OCI-LY1 (cell line): ENCODE results near the gene CRB2.

Experiments
- H2AFZ ChIP-seq: fragments of 200-600 bp; sonication (generic), shearing (Covaris generic); 2 replicates; pipeline ENCODE4 v1.6.0; 2014; ENCODE audit warnings: antibody characterized with exemption, mild to moderate bottlenecking, low read length
- H3F3A ChIP-seq: fragments of 200-600 bp; sonication (generic), shearing (Covaris generic); 2 replicates; pipeline ENCODE4 v1.6.0; 2014; ENCODE audit warnings: mild to moderate bottlenecking, antibody characterized with exemption, low read length, moderate library complexity; ENCODE audit not compliant: insufficient read depth
- H3K27ac ChIP-seq: fragments of 200-600 bp; sonication (generic); 2 replicates; pipeline ENCODE4 v1.5.1; 2014; ENCODE audit warnings: low read length, mixed run types, mild to moderate bottlenecking, low read depth; ENCODE audit not compliant: poor library complexity, severe bottlenecking
- H3K27me3 ChIP-seq: fragments of 200-600 bp; sonication (generic); 2 replicates; pipeline ENCODE4 v1.6.0; 2014; ENCODE audit warnings: antibody characterized with exemption, mild to moderate bottlenecking, low read length, moderate library complexity; ENCODE audit not compliant: insufficient read depth
- H3K36me3 ChIP-seq: fragments of 200-600 bp; sonication (generic); 2 replicates; pipeline ENCODE4 v1.6.1; 2014; ENCODE audit warnings: mild to moderate bottlenecking, antibody characterized with exemption, low read length, moderate library complexity, mixed read lengths; ENCODE audit not compliant: insufficient read depth
- H3K4me1 ChIP-seq: fragments of 200-600 bp; sonication (generic); 2 replicates; pipeline ENCODE4 v1.5.1; 2014; ENCODE audit warnings: mild to moderate bottlenecking, low read length, moderate library complexity; ENCODE audit not compliant: insufficient read depth, severe bottlenecking
- H3K4me2 ChIP-seq: fragments of 200-600 bp; sonication (generic), shearing (Covaris generic); 2 replicates; pipeline ENCODE4 v1.6.1; 2014; ENCODE audit warnings: low read length
- H3K4me3 ChIP-seq: fragments of 200-600 bp; sonication (generic); 2 replicates; pipeline ENCODE4 v1.5.1; 2014; ENCODE audit warnings: low read length, low read depth, mild to moderate bottlenecking, mixed read lengths; ENCODE audit not compliant: poor library complexity, severe bottlenecking
- H3K79me2 ChIP-seq: fragments of 200-600 bp; shearing (Covaris generic); 2 replicates; pipeline ENCODE4 v1.6.1; 2016; ENCODE audit warnings: mixed run types, low read length, mixed read lengths; ENCODE audit not compliant: insufficient read depth
- H3K9ac ChIP-seq: fragments of 200-600 bp; sonication (generic), shearing (Covaris generic); 2 replicates; pipeline ENCODE4 v1.6.1; 2014; ENCODE audit warnings: mild to moderate bottlenecking, low read length, mixed read lengths
- H3K9me2 ChIP-seq: fragments of 200-600 bp; sonication (generic), shearing (Covaris generic); 2 replicates; pipeline ENCODE4 v1.6.1; 2014; ENCODE audit warnings: low read depth, mild to moderate bottlenecking, low read length, mixed read lengths
- H3K9me3 ChIP-seq: fragments of 200-600 bp; shearing (Covaris generic); 2 replicates; pipeline ENCODE4 v1.6.1; 2014; ENCODE audit warnings: low read length, mixed read lengths
- H4K20me1 ChIP-seq: fragments of 200-600 bp; sonication (generic), shearing (Covaris generic); 2 replicates; pipeline ENCODE4 v1.6.0; 2016; ENCODE audit warnings: mild to moderate bottlenecking, low read length; ENCODE audit not compliant: insufficient read depth
- EZH2 ChIP-seq: fragments of 200-600 bp; sonication (generic), shearing (Covaris generic); IDR thresholded peaks from 2 replicates; pipeline ENCODE4 v1.8.0; 2017; ENCODE audit warnings: borderline replicate concordance, mixed run types, mild to moderate bottlenecking, antibody characterized with exemption, low read length, moderate library complexity, mixed read lengths
- TF ChIP-seq, protein P1 (sequence below): fragments of 200-600 bp; sonication (generic), shearing (Covaris generic); IDR thresholded peaks from 2 replicates; pipeline ENCODE4 v1.5.1; 2017; ENCODE audit warnings: mild to moderate bottlenecking, antibody characterized with exemption, low read length, moderate library complexity, mixed read lengths

CRB2 gene

DNA sequence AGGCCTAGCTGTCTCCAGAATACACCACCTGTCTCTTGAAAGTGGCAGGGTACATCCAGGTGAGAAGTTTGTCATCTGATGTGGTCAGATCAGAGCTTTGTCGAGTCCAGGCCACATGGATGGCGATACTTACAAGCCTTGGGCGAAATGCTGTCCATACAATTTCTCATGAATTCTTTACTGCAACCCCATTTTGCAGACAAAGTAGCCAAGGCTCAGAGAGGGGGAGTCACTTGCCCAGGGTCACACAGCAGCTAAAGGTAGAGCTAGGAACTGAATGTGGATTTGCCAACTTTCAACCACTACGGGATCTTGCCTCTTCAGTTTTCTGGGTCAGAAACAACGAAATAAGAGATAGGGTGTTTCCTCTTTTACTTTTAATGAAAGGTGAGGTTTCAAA, 35.2 kb downstream of the CRB2 start:
- Histone ChIP-seq H3K4me1 (no peaks in the 10 kb centered on the region), H4K20me1 (no peaks in the 10 kb centered on the region), H3K27ac (no peak overlapping the region), H3K9ac (no peak overlapping the region), H3K79me2 (no peaks in the 10 kb centered on the region), H2AFZ (no peak overlapping the region), H3K36me3 (no peaks in the 10 kb centered on the region), H3K9me2 (no peaks in the 10 kb centered on the region), H3K9me3 (0 out of 2 replicates have a peak, but pooled peaks cover 4% of the 10 kb centered on the region), H3K27me3 (no peaks in the 10 kb centered on the region; the same call in 1 of the 2 replicates), H3K4me3 (no peak overlapping the region), H3K4me2 (no peak overlapping the region), H3F3A (no peaks in the 10 kb centered on the region)
- TF ChIP-seq, protein P1, sequence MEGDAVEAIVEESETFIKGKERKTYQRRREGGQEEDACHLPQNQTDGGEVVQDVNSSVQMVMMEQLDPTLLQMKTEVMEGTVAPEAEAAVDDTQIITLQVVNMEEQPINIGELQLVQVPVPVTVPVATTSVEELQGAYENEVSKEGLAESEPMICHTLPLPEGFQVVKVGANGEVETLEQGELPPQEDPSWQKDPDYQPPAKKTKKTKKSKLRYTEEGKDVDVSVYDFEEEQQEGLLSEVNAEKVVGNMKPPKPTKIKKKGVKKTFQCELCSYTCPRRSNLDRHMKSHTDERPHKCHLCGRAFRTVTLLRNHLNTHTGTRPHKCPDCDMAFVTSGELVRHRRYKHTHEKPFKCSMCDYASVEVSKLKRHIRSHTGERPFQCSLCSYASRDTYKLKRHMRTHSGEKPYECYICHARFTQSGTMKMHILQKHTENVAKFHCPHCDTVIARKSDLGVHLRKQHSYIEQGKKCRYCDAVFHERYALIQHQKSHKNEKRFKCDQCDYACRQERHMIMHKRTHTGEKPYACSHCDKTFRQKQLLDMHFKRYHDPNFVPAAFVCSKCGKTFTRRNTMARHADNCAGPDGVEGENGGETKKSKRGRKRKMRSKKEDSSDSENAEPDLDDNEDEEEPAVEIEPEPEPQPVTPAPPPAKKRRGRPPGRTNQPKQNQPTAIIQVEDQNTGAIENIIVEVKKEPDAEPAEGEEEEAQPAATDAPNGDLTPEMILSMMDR: no peak
- no peak for TF ChIP-seq EZH2

GRCh38 chr9:123391946-123392345, 35.9 kb downstream of the CRB2 start:
- H3K27ac ChIP-seq: no peak overlapping the region
- H4K20me1 ChIP-seq: no peaks in the 10 kb centered on the region
- no peak overlapping the region for H3K4me3 ChIP-seq
- H3K4me1 ChIP-seq: no peaks in the 10 kb centered on the region
- no peaks in the 10 kb centered on the region; the same call in 1 of the 2 replicates for H3K27me3 ChIP-seq
- H3K79me2 ChIP-seq: no peaks in the 10 kb centered on the region
- no peak overlapping the region for H3K9ac ChIP-seq
- H3F3A ChIP-seq: no peaks in the 10 kb centered on the region
- no peaks in the 10 kb centered on the region for H3K9me2 ChIP-seq
- no peak overlapping the region for H3K4me2 ChIP-seq
- H3K36me3 ChIP-seq: no peaks in the 10 kb centered on the region
- TF ChIP-seq, protein P1: no peak
- TF ChIP-seq EZH2: no peak
- H2AFZ ChIP-seq: no peak overlapping the region
- 0 out of 2 replicates have a peak, but pooled peaks cover 4% of the 10 kb centered on the region for H3K9me3 ChIP-seq

DNA sequence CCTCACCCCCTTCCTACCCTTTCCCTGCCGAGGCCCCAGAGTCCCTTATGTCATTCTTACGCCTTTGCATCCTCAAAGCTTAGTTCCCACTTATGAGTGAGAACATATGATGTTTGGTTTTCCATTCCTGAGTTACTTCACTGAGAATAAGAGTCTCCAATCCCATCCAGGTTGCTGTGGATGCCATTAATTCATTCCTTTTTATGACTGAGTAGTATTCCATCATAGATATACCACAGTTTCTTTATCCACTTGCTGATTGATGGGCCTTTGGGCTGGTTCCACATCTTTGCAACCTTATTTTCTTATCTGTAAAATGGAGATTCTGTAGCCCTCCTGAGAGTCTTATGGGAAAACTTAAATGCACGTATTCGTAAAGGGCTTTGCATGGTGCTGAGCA, 36.8 kb downstream of the CRB2 start:
- no peak for TF ChIP-seq EZH2
- TF ChIP-seq, protein P1: no peak
- no peaks in the 10 kb centered on the region for H3K4me1 ChIP-seq
- no peak overlapping the region for H3K4me3 ChIP-seq
- no peaks in the 10 kb centered on the region for H4K20me1 ChIP-seq
- H3K36me3 ChIP-seq: no peaks in the 10 kb centered on the region
- H2AFZ ChIP-seq: no peak overlapping the region
- H3F3A ChIP-seq: no peaks in the 10 kb centered on the region
- H3K4me2 ChIP-seq: no peak overlapping the region
- H3K9me2 ChIP-seq: no peaks in the 10 kb centered on the region
- no peak overlapping the region for H3K9ac ChIP-seq
- no peaks in the 10 kb centered on the region for H3K79me2 ChIP-seq
- no peak overlapping the region for H3K27ac ChIP-seq
- 0 out of 2 replicates have a peak, but pooled peaks cover 4% of the 10 kb centered on the region for H3K9me3 ChIP-seq
- H3K27me3 ChIP-seq: no peaks in the 10 kb centered on the region; the same call in 1 of the 2 replicates
